Measurements from ENCODE around the gene ENC1. TPM values are rescaled to one million over a fixed set of nuclear protein-coding genes. Genes with fewer than 3 reads are reported as not detected.

Gene ENC1
- total and polyA plus RNA-seq, 10 of the 15 experiments (the other 5 are each of a cell fraction or from before 2014, with no cell fraction given) = 8.2 to 55.5 (median 32.1) TPM

GRCh38 chr5:74672215-74672877 lies 31.8 kb upstream of the ENC1 start:
- Histone ChIP-seq H3K4me3 (no peak overlapping the region), H3K36me3 (ENCODE audit: control insufficient read depth in 2 of 2, insufficient read depth in 2 of 2, low read length in 1 of 2) (no peaks in the 10 kb centered on the region), H3K27me3 (replicated peaks in 1 of 2; ENCODE audit: control insufficient read depth in 2 of 2, insufficient read depth in 2 of 2, low read length in 1 of 2) (no peaks in the 10 kb centered on the region), H3K9me3 (replicated peaks; ENCODE audit: control insufficient read depth, insufficient read depth, low read length) (peaks cover 2% of the 10 kb centered on the region; the same call in 1 of the 3 replicates), H3K4me2 (ENCODE audit: control insufficient read depth, insufficient read depth) (no peak overlapping the region), H3K79me2 (ENCODE audit: control insufficient read depth, insufficient read depth, low read length) (no peaks in the 10 kb centered on the region), H3K4me1 (ENCODE audit: control insufficient read depth, insufficient read depth, low read length) (no peaks in the 10 kb centered on the region), H3K9ac (ENCODE audit: control insufficient read depth, insufficient read depth, low read length) (no peak overlapping the region), H4K20me1 (ENCODE audit: control insufficient read depth, insufficient read depth) (no peaks in the 10 kb centered on the region), H3K27ac (ENCODE audit: control insufficient read depth, insufficient read depth) (no peak overlapping the region), H2AFZ (ENCODE audit: control insufficient read depth, low read depth, low read length) (no peak overlapping the region)
- in situ Hi-C loops (cut with MboI) (no loop called here), intact Hi-C loops (cut with micrococcal nuclease; ENCODE audit: unreplicated experiment) (no loop called here)
- RAD21 ChIA-PET (ENCODE audit: unreplicated experiment) = no interaction called here
- 15% methylated on average over 5 of the region's 5 CpGs for WGBS (ENCODE audit: insufficient coverage, insufficient replicate concordance, low lambda C conversion rate, missing lambda C conversion rate)
- FAIRE-seq = no peak
- SMC1A ChIA-PET (ENCODE audit: uncharacterized antibody, unreplicated experiment) = interaction anchor here (1.2 kb wide), 1 partner anchor 14 kb away, joined by 4 read pairs; no protein-coding TSS in a partner anchor
- no peak for TF ChIP-seq RELB (IDR thresholded peaks at IDR 0.05; ENCODE audit: low read depth)
- TF ChIP-seq HDAC6 (IDR thresholded peaks at IDR 0.05; ENCODE audit: unreplicated experiment) = no peak
- no peak for TF ChIP-seq ELK1 (IDR thresholded peaks at IDR 0.05; ENCODE audit: low read depth, low read length)
- TF ChIP-seq POLR2A (IDR thresholded peaks at IDR 0.05; ENCODE audit: low read depth, low read length) = no peak
- no peak for TF ChIP-seq NBN (IDR thresholded peaks at IDR 0.05)
- TF ChIP-seq SKIL (IDR thresholded peaks at IDR 0.05; ENCODE audit: low read depth, poor library complexity, severe bottlenecking) = no peak
- no peak for TF ChIP-seq E2F4 (IDR thresholded peaks at IDR 0.05; ENCODE audit: low read depth, low read length)
- POLR2A ChIA-PET = no interaction called here
- ATAC-seq = no peak
- no TSS peak for BruUV-seq (replicated peaks)
- CTCF ChIA-PET = interaction anchor here (0.5 to 1.5 kb wide), 4 partner anchors 16 to 247 kb away, joined by 3 to 4 read pairs (median 3); no protein-coding TSS in a partner anchor
- DNase-seq (ENCODE audit: low read depth, low spot score) = no peak

Measured in GM12878 (cell line).